OCI-LY7 (cell line): Measurements from ENCODE around the gene ALKBH2. TPM values are rescaled to one million over a fixed set of nuclear protein-coding genes. Genes with fewer than 3 reads are reported as not detected.

Experiments used
- BruUV-seq: library from RNA; stranded (reverse); fragments of 400-500 nt; replicated peaks from 2 replicates; lab custom pipeline; 2021; lab: Mats Ljungman, UMichigan
- CTCF ChIA-PET: fragments of 300-600 bp; sonication (Branson Sonifier 250); formaldehyde crosslinking; loops from one replicate; lab custom pipeline; 2022; ENCODE audit warnings: antibody characterized with exemption; ENCODE audit not compliant: unreplicated experiment; lab: Charles Lee
- POLR2A ChIA-PET: fragments of 300-600 bp; sonication (Branson Sonifier 250); formaldehyde crosslinking; loops from one replicate; lab custom pipeline; 2022; ENCODE audit warnings: antibody characterized with exemption; lab: Charles Lee
- DNase-seq: peaks from one replicate; pipeline ENCODE4 v3.0.0-alpha.2; 2015; ENCODE audit warnings: low spot score
- H2AFZ ChIP-seq: fragments of 200-600 bp; sonication (generic), shearing (Covaris generic); 2 replicates; pipeline ENCODE4 v1.6.1; 2014; ENCODE audit warnings: mild to moderate bottlenecking, antibody characterized with exemption, low read length, moderate library complexity
- H3K27ac ChIP-seq: fragments of 200-600 bp; sonication (generic); 2 replicates; pipeline ENCODE4 v1.5.1; 2014; ENCODE audit warnings: mixed run types, low read depth, mild to moderate bottlenecking, moderate library complexity, low read length, inconsistent platforms; ENCODE audit not compliant: poor library complexity, severe bottlenecking
- H3K36me3 ChIP-seq: fragments of 200-600 bp; sonication (generic); 2 replicates; pipeline ENCODE4 v1.6.1; 2014; ENCODE audit warnings: mild to moderate bottlenecking, antibody characterized with exemption, low read length, moderate library complexity, mixed read lengths; ENCODE audit not compliant: insufficient read depth
- H3K4me1 ChIP-seq: fragments of 200-600 bp; sonication (generic); 2 replicates; pipeline ENCODE4 v1.5.1; 2014; ENCODE audit warnings: mild to moderate bottlenecking, low read length; ENCODE audit not compliant: insufficient read depth, poor library complexity, severe bottlenecking
- H3K4me2 ChIP-seq: fragments of 200-600 bp; sonication (generic); 2 replicates; pipeline ENCODE4 v1.6.1; 2014; ENCODE audit warnings: mild to moderate bottlenecking, low read length
- H3K4me3 ChIP-seq: fragments of 200-600 bp; sonication (generic); 2 replicates; pipeline ENCODE4 v1.5.1; 2014; ENCODE audit warnings: mild to moderate bottlenecking, low read depth, low read length; ENCODE audit not compliant: poor library complexity, severe bottlenecking
- H3K79me2 ChIP-seq: fragments of 200-600 bp; sonication (generic); 2 replicates; pipeline ENCODE4 v1.6.1; 2016; ENCODE audit warnings: low read depth, mild to moderate bottlenecking, low read length, moderate library complexity, mixed read lengths; ENCODE audit not compliant: insufficient read depth
- H3K9me2 ChIP-seq: fragments of 200-600 bp; sonication (generic); 2 replicates; pipeline ENCODE4 v1.6.1; 2016; ENCODE audit warnings: mild to moderate bottlenecking, low read length, mixed read lengths; ENCODE audit not compliant: insufficient read depth
- H3K9me3 ChIP-seq: fragments of 200-600 bp; sonication (generic); 2 replicates; pipeline ENCODE4 v1.6.1; 2014; ENCODE audit warnings: mild to moderate bottlenecking, mixed run types, low read length, mixed read lengths
- H4K20me1 ChIP-seq: fragments of 200-600 bp; sonication (generic); 2 replicates; pipeline ENCODE4 v1.6.1; 2014; ENCODE audit warnings: mild to moderate bottlenecking, antibody characterized with exemption, low read length, moderate library complexity, mixed read lengths; ENCODE audit not compliant: insufficient read depth
- CTCF ChIP-seq: fragments of 200-600 bp; sonication (generic); conservative IDR thresholded peaks from 2 replicates; pipeline ENCODE4 v1.5.1; 2014; ENCODE audit warnings: mild to moderate bottlenecking, antibody characterized with exemption, low read length, moderate library complexity, mixed read lengths
- EZH2phosphoT487 ChIP-seq: fragments of 200-600 bp; sonication (generic); IDR thresholded peaks from 2 replicates; pipeline ENCODE4 v1.6.1; 2018; ENCODE audit warnings: low read depth, borderline replicate concordance, mild to moderate bottlenecking, mixed run types, antibody characterized with exemption, low read length, moderate library complexity, mixed read lengths
- intact Hi-C: fragments of 100-400 bp; cut with micrococcal nuclease; formaldehyde crosslinking; loops from one replicate; pipeline ENCODE4 v1.10.0; 2022; ENCODE audit not compliant: unreplicated experiment
- total RNA-seq, 2 experiments: library from RNA; depleted of rRNA in 1 of 2; stranded (reverse); fragments of >200 nt in 1 of 2; shearing (Covaris generic) in 1 of 2; gene quantifications; 2 replicates each; pipeline ENCODE4 v1.2.3, GENCODE V29; 2014 to 2022

Gene ALKBH2
- total RNA-seq, 2 experiments from 2014 or later = 70.3 to 111 TPM

- no peak for DNase-seq
- POLR2A ChIA-PET = interaction anchor here (1.0 to 1.3 kb wide), 3 partner anchors 11 to 16 kb away, joined by 3 to 4 read pairs (median 4); no protein-coding TSS in a partner anchor
- intact Hi-C loops = no loop called here
Observed at GRCh38 chr12:109115404-109115757, 22.1 kb upstream of the ALKBH2 start.

DNA sequence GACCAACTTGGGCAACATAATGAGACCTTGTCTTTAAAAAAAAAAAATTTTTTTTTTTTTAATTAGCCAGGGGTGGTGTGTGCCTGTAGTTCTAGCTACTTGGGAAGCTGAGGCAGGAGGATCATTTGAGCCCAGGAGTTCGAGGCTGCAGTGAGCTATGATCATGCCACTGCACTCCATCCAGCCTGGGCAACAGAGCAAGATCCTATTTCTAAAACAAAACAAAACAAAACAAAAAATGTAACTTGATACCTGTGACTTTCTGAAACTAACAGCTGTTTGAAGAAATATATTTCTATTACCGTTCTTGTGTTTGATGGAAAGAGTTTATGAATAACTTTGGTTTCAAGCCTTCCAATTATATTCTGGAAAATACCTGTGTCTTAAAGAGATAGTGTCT is 21.4 kb upstream of the ALKBH2 start:
- Histone ChIP-seq H3K4me3 (no peak overlapping the region), H3K9me3 (no peaks in the 10 kb centered on the region), H3K27ac (no peak overlapping the region), H3K4me1 (peaks cover 7% of the 10 kb centered on the region), H3K9me2 (no peaks in the 10 kb centered on the region), H3K4me2 (no peak overlapping the region), H2AFZ (no peak overlapping the region), H3K36me3 (peaks cover 32% of the 10 kb centered on the region), H4K20me1 (no peaks in the 10 kb centered on the region), H3K79me2 (no peaks in the 10 kb centered on the region)
- intact Hi-C loops = loop anchor here (5.0 kb wide), 1 partner anchor 273 kb away; no protein-coding TSS in a partner anchor
- TF ChIP-seq EZH2phosphoT487 (no peak), CTCF (no peak)
- no TSS peak for BruUV-seq
- ChIA-PET POLR2A (interaction anchor here (0.7 to 1.3 kb wide), 4 partner anchors 12 to 897 kb away, joined by 3 to 4 read pairs (median 3); no protein-coding TSS in a partner anchor), CTCF (no interaction called here)
- DNase-seq = no peak

More at GRCh38 chr12:109115404-109115757, 22.1 kb upstream of the ALKBH2 start:
- Histone ChIP-seq H3K27ac (no peak overlapping the region), H4K20me1 (no peaks in the 10 kb centered on the region), H2AFZ (no peak overlapping the region), H3K36me3 (peaks cover 25% of the 10 kb centered on the region), H3K9me3 (no peaks in the 10 kb centered on the region), H3K79me2 (no peaks in the 10 kb centered on the region), H3K4me2 (no peak overlapping the region), H3K4me3 (no peak overlapping the region), H3K9me2 (no peaks in the 10 kb centered on the region), H3K4me1 (peaks cover 9% of the 10 kb centered on the region)
- BruUV-seq = no TSS peak
- CTCF ChIA-PET = no interaction called here
- TF ChIP-seq EZH2phosphoT487 (no peak), CTCF (no peak)

DNA sequence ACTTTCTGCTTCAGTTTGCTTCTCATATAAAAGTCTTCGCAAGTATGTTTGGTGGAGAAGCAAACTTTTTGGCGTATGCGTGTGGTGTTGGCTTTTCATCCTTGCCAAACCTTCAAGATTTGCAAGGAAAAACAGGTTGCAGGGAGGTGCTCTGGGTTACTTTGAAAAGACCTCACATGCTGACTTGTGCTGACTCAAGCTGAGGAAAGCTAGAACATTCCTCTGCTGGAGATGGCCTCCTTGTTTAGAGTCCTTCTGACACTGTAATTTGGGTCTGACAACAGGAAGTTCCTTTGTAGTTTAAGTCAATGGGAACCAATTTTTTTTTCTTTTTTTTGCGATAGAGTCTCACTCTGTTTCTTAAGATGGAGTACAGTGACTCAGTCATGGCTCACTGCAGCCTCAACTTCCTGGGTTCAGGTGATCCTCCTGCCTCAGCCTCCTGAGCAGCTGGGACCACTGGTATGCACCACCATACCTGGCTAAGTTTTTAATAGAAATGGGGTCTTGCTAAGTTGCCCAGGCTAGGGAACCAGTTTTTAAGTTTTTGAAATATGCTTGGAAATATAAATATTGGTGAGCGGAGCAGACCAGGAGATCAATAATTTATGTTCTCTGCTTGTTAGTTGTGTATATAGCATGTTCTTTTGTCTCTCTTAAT is 20.5 kb upstream of the ALKBH2 start:
- CTCF ChIA-PET = no interaction called here

More for the DNA sequence above, 20.5 kb upstream of the ALKBH2 start:
- DNase-seq = no peak
- no peaks in the 10 kb centered on the region for H4K20me1 ChIP-seq
- H3K9me2 ChIP-seq = no peaks in the 10 kb centered on the region
- BruUV-seq = no TSS peak
- no peaks in the 10 kb centered on the region for H3K9me3 ChIP-seq
- peaks cover 7% of the 10 kb centered on the region for H3K4me1 ChIP-seq
- no peak for TF ChIP-seq EZH2phosphoT487
- TF ChIP-seq CTCF = no peak
- POLR2A ChIA-PET = interaction anchor here (1.2 kb wide), 1 partner anchor 12 kb away, joined by 3 read pairs; no protein-coding TSS in a partner anchor
- no peak overlapping the region for H3K27ac ChIP-seq
- intact Hi-C loops = loop anchor here (5.0 kb wide), 1 partner anchor 274 kb away; no protein-coding TSS in a partner anchor
- no peak overlapping the region for H3K4me3 ChIP-seq
- no peak overlapping the region for H3K4me2 ChIP-seq
- H2AFZ ChIP-seq = no peak overlapping the region
- peaks cover 37% of the 10 kb centered on the region for H3K36me3 ChIP-seq
- H3K79me2 ChIP-seq = no peaks in the 10 kb centered on the region
